ENCODE data around the gene CDKN2B-AS1.

CDKN2B-AS1 gene

GRCh38 chr9:22157276-22157675, 162.7 kb downstream of the CDKN2B-AS1 start:
- DNase-seq (ENCODE audit: low spot score): no peak

DNA sequence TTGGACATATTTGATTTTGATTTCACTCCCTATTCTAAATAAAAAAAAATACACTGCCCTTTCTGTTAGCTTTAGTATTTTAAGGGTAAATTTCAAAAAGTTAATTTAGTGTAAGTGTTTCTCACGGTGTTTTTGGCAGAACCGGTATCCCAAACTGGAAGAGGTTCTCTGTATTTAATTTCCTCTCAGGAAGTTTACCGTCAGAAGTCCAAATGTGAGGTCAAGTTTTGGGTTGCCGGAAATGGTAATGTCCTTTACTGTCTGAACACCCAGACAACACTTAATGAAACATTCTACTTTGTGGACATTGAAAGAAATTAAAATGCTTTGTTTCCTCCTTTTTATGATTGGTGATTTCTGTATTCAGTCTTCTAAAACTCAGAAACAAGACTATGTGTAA, 163.2 kb downstream of the CDKN2B-AS1 start:
- DNase-seq (ENCODE audit: low spot score): no peak

DNA sequence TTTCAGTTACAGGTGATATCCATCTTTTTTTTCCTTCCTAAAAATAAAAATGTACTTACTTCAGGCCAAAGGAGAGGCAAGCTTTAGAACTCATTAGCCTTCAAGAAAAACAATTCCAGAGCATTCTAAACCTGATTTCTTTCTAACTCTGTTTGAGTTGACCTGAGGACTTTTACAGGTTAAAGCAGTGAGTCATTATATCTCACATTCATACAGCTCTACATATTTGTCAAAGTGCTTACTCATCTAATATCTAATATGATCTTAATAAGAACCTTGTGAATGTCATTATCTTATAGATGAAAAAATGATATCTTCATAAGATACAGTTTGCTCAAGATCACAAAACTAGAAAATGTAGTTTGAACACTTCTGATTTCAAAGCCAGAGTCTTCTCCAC, 163.7 kb downstream of the CDKN2B-AS1 start:
- no peak for DNase-seq (ENCODE audit: low spot score)

DNA sequence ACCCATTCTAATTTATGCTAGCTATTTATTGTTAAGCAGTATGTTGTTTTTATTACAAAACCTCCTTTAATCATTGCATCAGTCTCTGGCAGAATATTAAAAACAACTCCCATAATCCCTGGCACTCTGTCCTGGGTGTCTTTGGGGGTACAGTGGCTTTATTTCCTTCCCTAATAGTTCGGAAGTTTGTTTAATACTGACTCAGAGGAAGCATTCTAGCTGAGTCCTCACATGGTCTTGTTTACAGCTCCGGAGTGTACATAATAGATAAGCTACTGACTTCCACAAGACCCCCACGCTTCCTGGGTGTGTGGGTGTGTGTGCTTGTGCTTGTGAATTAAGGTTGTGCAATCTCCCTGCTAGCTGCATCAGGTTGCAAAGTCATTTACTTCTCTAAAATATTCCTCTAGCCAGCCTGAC, 164.3 kb downstream of the CDKN2B-AS1 start:
- no peak for DNase-seq (ENCODE audit: low spot score)

- no peak for DNase-seq (ENCODE audit: low spot score)
These were observed 165.0 kb downstream of the CDKN2B-AS1 start for GRCh38 chr9:22159586-22159985.

- no peak for DNase-seq (ENCODE audit: low spot score)
These were observed 165.6 kb downstream of the CDKN2B-AS1 start for GRCh38 chr9:22160221-22160620.

- no peak for DNase-seq (ENCODE audit: low spot score)
These were observed 170.6 kb downstream of the CDKN2B-AS1 start for GRCh38 chr9:22165144-22165543.

DNA sequence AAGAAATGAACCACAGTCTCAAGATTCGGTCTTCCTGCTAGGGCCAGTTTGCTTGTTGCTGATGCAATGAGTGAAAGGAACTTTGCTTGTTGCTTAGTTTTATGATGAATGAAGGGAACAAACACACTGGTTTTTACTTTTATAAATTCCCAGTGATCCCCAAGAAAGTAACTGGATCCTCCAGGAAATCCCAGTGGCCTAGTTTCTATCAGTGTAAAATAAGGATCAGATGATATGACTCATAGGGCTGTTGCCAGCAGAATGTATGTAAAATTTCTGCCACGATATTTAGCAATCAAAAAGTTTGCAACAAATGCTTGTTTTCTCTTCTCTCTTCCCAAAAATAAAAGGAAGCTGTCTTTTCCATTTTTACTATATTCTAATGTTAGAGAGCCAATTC, 174.7 kb downstream of the CDKN2B-AS1 start:
- DNase-seq (ENCODE audit: low spot score): no peak

GRCh38 chr9:22169727-22170503, 175.3 kb downstream of the CDKN2B-AS1 start:
- no peak for DNase-seq (ENCODE audit: low spot score)

All from hematopoietic multipotent progenitor cell treated with erythropoietin and hydrocortisone succinate and interleukin-3 and kit ligand, for 15 days (in vitro differentiated cells).